ENCODE measurements around the gene CPM.

Gene CPM

DNA sequence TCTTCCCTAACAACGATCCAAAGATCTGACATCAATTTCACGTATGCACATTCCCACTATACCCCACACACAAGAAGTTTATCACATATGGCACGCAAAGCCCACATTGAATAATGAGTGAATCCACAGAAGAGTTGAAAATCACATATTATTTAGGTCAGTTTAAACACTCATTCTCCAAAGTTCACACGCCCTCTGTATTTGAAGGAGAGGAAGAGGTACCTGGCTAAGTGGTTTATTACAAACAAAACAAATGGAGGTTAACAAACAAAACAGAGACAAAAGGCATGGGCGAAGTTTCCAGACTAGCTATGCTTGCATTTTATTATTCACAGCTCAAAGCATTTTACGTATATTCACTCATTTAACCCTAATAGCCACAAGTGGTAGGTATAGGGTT lies 41.8 kb downstream of the CPM start:
- Histone ChIP-seq H3K4me3 (ENCODE audit: low read length, poor library complexity, severe bottlenecking) (no peak overlapping the region), H3K9ac (ENCODE audit: low read depth, low read length, poor library complexity, severe bottlenecking) (no peak overlapping the region), H3K79me2 (ENCODE audit: insufficient read depth, low read length) (no peaks in the 10 kb centered on the region), H3K36me3 (ENCODE audit: insufficient read depth, low read length) (no peaks in the 10 kb centered on the region), H4K20me1 (ENCODE audit: insufficient read depth, low read length, poor library complexity, severe bottlenecking) (no peaks in the 10 kb centered on the region), H3F3A (ENCODE audit: low read depth) (no peaks in the 10 kb centered on the region), H3K4me1 (ENCODE audit: insufficient read depth, low read length, poor library complexity, severe bottlenecking) (no peaks in the 10 kb centered on the region), H3K9me2 (replicated peaks; ENCODE audit: low read depth, low read length) (0 out of 2 replicates have a peak, but pooled peaks cover under 1% of the 10 kb centered on the region), H3K27me3 (ENCODE audit: insufficient read depth, low read length, poor library complexity, severe bottlenecking) (no peaks in the 10 kb centered on the region), H2AFZ (ENCODE audit: low read length) (no peak overlapping the region), H3K9me3 (ENCODE audit: insufficient read depth, low read depth, low read length) (no peaks in the 10 kb centered on the region), H3K4me2 (ENCODE audit: low read depth, low read length, poor library complexity, severe bottlenecking) (no peak overlapping the region)
- TF ChIP-seq, protein P1, sequence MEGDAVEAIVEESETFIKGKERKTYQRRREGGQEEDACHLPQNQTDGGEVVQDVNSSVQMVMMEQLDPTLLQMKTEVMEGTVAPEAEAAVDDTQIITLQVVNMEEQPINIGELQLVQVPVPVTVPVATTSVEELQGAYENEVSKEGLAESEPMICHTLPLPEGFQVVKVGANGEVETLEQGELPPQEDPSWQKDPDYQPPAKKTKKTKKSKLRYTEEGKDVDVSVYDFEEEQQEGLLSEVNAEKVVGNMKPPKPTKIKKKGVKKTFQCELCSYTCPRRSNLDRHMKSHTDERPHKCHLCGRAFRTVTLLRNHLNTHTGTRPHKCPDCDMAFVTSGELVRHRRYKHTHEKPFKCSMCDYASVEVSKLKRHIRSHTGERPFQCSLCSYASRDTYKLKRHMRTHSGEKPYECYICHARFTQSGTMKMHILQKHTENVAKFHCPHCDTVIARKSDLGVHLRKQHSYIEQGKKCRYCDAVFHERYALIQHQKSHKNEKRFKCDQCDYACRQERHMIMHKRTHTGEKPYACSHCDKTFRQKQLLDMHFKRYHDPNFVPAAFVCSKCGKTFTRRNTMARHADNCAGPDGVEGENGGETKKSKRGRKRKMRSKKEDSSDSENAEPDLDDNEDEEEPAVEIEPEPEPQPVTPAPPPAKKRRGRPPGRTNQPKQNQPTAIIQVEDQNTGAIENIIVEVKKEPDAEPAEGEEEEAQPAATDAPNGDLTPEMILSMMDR (conservative IDR thresholded peaks at IDR 0.05; ENCODE audit: low read length), result no peak

DNA sequence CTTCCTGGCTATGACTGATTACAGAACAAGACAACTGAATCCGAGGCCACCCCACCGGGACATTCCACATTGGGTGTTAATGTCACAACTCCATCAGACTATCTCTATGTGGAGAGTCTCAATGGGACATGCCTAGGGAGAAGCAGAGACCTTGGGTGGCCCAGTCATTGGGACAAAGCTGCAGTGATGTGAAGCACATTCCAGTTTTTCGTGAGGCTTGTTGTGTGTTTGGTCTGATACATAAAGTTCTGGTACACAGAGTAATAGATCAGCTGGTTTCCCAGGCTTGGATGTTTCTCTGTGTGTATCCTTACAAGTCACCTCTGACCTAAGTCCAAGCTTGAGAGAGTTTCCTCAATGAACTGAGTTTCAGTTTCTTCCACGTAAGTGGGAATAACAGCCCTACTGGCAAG lies 42.3 kb downstream of the CPM start:
- H2AFZ ChIP-seq (ENCODE audit: low read length), result no peak overlapping the region
- H3K36me3 ChIP-seq (ENCODE audit: insufficient read depth, low read length), result no peaks in the 10 kb centered on the region
- H3K4me1 ChIP-seq (ENCODE audit: insufficient read depth, low read length, poor library complexity, severe bottlenecking), result no peaks in the 10 kb centered on the region
- no peak overlapping the region for H3K9ac ChIP-seq (ENCODE audit: low read depth, low read length, poor library complexity, severe bottlenecking)
- no peak overlapping the region for H3K4me2 ChIP-seq (ENCODE audit: low read depth, low read length, poor library complexity, severe bottlenecking)
- no peaks in the 10 kb centered on the region for H3K9me3 ChIP-seq (ENCODE audit: insufficient read depth, low read depth, low read length)
- no peaks in the 10 kb centered on the region for H3K79me2 ChIP-seq (ENCODE audit: insufficient read depth, low read length)
- H3K9me2 ChIP-seq (replicated peaks; ENCODE audit: low read depth, low read length), result no peaks in the 10 kb centered on the region
- TF ChIP-seq, protein P1 (conservative IDR thresholded peaks at IDR 0.05; ENCODE audit: low read length), result no peak
- no peak for TF ChIP-seq EZH2phosphoT487 (IDR thresholded peaks at IDR 0.05; ENCODE audit: borderline replicate concordance)
- H3K27me3 ChIP-seq (ENCODE audit: insufficient read depth, low read length, poor library complexity, severe bottlenecking), result no peaks in the 10 kb centered on the region
- H3K4me3 ChIP-seq (ENCODE audit: low read length, poor library complexity, severe bottlenecking), result no peak overlapping the region
- H3F3A ChIP-seq (ENCODE audit: low read depth), result no peaks in the 10 kb centered on the region
- no peaks in the 10 kb centered on the region for H4K20me1 ChIP-seq (ENCODE audit: insufficient read depth, low read length, poor library complexity, severe bottlenecking)

DNA sequence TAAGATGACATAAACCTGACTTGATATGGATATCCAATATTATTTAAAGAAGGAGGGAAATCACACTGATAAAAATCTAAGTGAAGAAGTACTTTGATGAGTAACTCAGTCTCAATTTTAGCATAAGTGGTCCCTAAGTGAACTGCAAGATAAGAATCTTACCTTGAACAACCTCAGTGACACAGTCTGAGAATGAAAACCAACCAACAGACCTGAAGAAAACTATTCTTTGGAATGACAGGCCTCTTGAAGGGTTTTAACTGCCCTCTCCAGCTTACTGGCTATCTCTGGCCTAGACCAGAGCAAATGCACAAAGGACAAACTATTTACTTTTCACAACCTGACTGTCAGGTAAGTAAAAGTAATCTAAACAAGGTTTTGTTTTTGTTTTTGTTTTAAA lies 44.7 kb downstream of the CPM start:
- Histone ChIP-seq H3K4me1 (ENCODE audit: insufficient read depth, low read length, poor library complexity, severe bottlenecking) (no peaks in the 10 kb centered on the region), H3K36me3 (ENCODE audit: insufficient read depth, low read length) (no peaks in the 10 kb centered on the region), H3K9me2 (replicated peaks; ENCODE audit: low read depth, low read length) (no peaks in the 10 kb centered on the region), H3K4me2 (ENCODE audit: low read depth, low read length, poor library complexity, severe bottlenecking) (no peak overlapping the region), H3K9me3 (ENCODE audit: insufficient read depth, low read depth, low read length) (no peaks in the 10 kb centered on the region), H3K9ac (ENCODE audit: low read depth, low read length, poor library complexity, severe bottlenecking) (no peak overlapping the region), H3K79me2 (ENCODE audit: insufficient read depth, low read length) (no peaks in the 10 kb centered on the region), H3K27me3 (ENCODE audit: insufficient read depth, low read length, poor library complexity, severe bottlenecking) (no peaks in the 10 kb centered on the region), H4K20me1 (ENCODE audit: insufficient read depth, low read length, poor library complexity, severe bottlenecking) (no peaks in the 10 kb centered on the region), H3K4me3 (ENCODE audit: low read length, poor library complexity, severe bottlenecking) (no peak overlapping the region), H3F3A (ENCODE audit: low read depth) (no peaks in the 10 kb centered on the region), H2AFZ (ENCODE audit: low read length) (no peak overlapping the region)
- TF ChIP-seq EZH2phosphoT487 (IDR thresholded peaks at IDR 0.05; ENCODE audit: borderline replicate concordance), result no peak
- TF ChIP-seq, protein P1 (conservative IDR thresholded peaks at IDR 0.05; ENCODE audit: low read length), result no peak

Data from Loucy (cell line).